K562 (cell line): ENCODE results near the gene WDR86. TPM values are rescaled to one million over a fixed set of nuclear protein-coding genes. Genes with fewer than 3 reads are reported as not detected.

Source experiments
- ATAC-seq: fragments of 200-7000 bp; cut with Tn5 transposase; 3 replicates; pipeline ENCODE4 v1.9.1; 2020; ENCODE audit warnings: moderate library complexity
- BruUV-seq: library from RNA; stranded (reverse); fragments of 400-500 nt; replicated peaks from 2 replicates; lab custom pipeline; 2021; lab: Mats Ljungman, UMichigan
- CTCF ChIA-PET: fragments of 300-600 bp; formaldehyde crosslinking; extraction: SDS; loops from one replicate; lab custom pipeline; 2021; ENCODE audit warnings: low intra/inter-chr PET ratio; lab: Yijun Ruan, JAX
- POLR2A ChIA-PET: fragments of 300-600, 350-650 bp; sonication (Branson Sonifier 250); formaldehyde crosslinking; extraction: SDS; loops from one replicate; lab custom pipeline; 2021; ENCODE audit warnings: antibody characterized with exemption, inconsistent platforms; lab: Yijun Ruan, JAX
- DNase-seq, 4 experiments: peaks; one replicate each; pipeline versions ENCODE4 v3.0.0 to v3.0.0-alpha.2; 2011 to 2018; ENCODE audit warnings: low spot score in 3 of 4, mixed read lengths in 3 of 4; ENCODE audit errors: extremely low read depth in 1 of 4
- FAIRE-seq: peaks from 2 replicates; lab custom pipeline; 2011; peaks lifted over from hg19 to GRCh38; lab: Jason Lieb, UNC
- H2AFZ ChIP-seq: 2 replicates; pipeline ENCODE4 v1.6.0; 2011; ENCODE audit warnings: low read depth, low read length, control low read depth, inconsistent platforms
- H3K27ac ChIP-seq: fragments of 200-600 bp; 3 replicates; pipeline ENCODE4 v1.8.0; 2011; ENCODE audit warnings: low read depth, mild to moderate bottlenecking, control low read depth, inconsistent platforms, low read length, moderate library complexity, mixed read lengths; ENCODE audit errors: extremely low read depth
- H3K27me3 ChIP-seq, 2 experiments: fragments of 300-600 bp in 1 of 2; 2 replicates in 1 of 2; 3 replicates in 1 of 2; pipeline versions ENCODE4 v1.6.0 to v1.8.0; 2011; ENCODE audit warnings: inconsistent platforms in 2 of 2, low read length in 2 of 2, mild to moderate bottlenecking in 1 of 2, mixed read lengths in 1 of 2, moderate library complexity in 1 of 2; ENCODE audit not compliant: control insufficient read depth in 2 of 2, insufficient read depth in 2 of 2
- H3K36me3 ChIP-seq: fragments of 300-600 bp; 3 replicates; pipeline ENCODE4 v1.8.0; 2011; ENCODE audit warnings: mild to moderate bottlenecking, low read length, inconsistent platforms; ENCODE audit not compliant: control insufficient read depth, insufficient read depth
- H3K4me1 ChIP-seq, 2 experiments: fragments of 200-600 bp in 1 of 2; replicated peaks in 1 of 2; 2 replicates in 1 of 2; 3 replicates in 1 of 2; pipeline versions ENCODE4 v1.5.1 to v1.8.0; 2011; ENCODE audit warnings: inconsistent platforms in 2 of 2, low read length in 2 of 2, mild to moderate bottlenecking in 1 of 2, mixed read lengths in 1 of 2, moderate library complexity in 1 of 2; ENCODE audit not compliant: control insufficient read depth in 2 of 2, insufficient read depth in 2 of 2
- H3K4me2 ChIP-seq: 2 replicates; pipeline ENCODE4 v1.6.1; 2011; ENCODE audit warnings: low read length, control low read depth, inconsistent platforms, mixed read lengths; ENCODE audit not compliant: insufficient read depth
- H3K4me3 ChIP-seq: fragments of 200-600 bp; sonication (generic), shearing (Covaris generic); 2 replicates; pipeline ENCODE4 v1.5.1; 2016; ENCODE audit warnings: control low read depth, inconsistent platforms
- H3K79me2 ChIP-seq: fragments of 200-600 bp; 3 replicates; pipeline ENCODE4 v1.8.0; 2011; ENCODE audit warnings: low read length, inconsistent platforms; ENCODE audit not compliant: control insufficient read depth, insufficient read depth
- H3K9ac ChIP-seq, 2 experiments: 2 replicates each; pipeline versions ENCODE4 v1.6.0 to v1.6.1; 2011; ENCODE audit warnings: low read depth in 2 of 2, low read length in 2 of 2, control low read depth in 1 of 2, inconsistent platforms in 1 of 2, mild to moderate bottlenecking in 1 of 2, mixed read lengths in 1 of 2; ENCODE audit not compliant: insufficient read depth in 1 of 2
- H3K9me1 ChIP-seq: one replicate; pipeline ENCODE4 v1.6.0; 2011; ENCODE audit warnings: inconsistent platforms, mild to moderate bottlenecking, low read length, moderate library complexity; ENCODE audit not compliant: control insufficient read depth, insufficient read depth
- H3K9me3 ChIP-seq: replicated peaks from 2 replicates; pipeline ENCODE4 v1.5.1; 2011; ENCODE audit warnings: low read depth, low read length, inconsistent platforms; ENCODE audit not compliant: control insufficient read depth, insufficient read depth
- H4K20me1 ChIP-seq: replicated peaks from 2 replicates; pipeline ENCODE4 v1.6.1; 2011; ENCODE audit warnings: low read length, inconsistent platforms, mixed read lengths; ENCODE audit not compliant: control insufficient read depth, insufficient read depth
- HMGN3 ChIP-seq: IDR thresholded peaks from 2 replicates; pipeline ENCODE4 v1.6.1; 2011; ENCODE audit warnings: borderline replicate concordance, low read depth, mild to moderate bottlenecking, mixed read lengths, low read length; ENCODE audit not compliant: insufficient read length; ENCODE audit errors: extremely low read depth
- MTA1 ChIP-seq: fragments of 450-650 bp; IDR thresholded peaks from 2 replicates; pipeline ENCODE4 v1.6.1; 2017; ENCODE audit warnings: borderline replicate concordance
- WGBS: fragments of 100-300 bp; shearing (Covaris generic); methylation state at CpG from one replicate; pipeline ENCODE4 v1.1.6; 2016; ENCODE audit warnings: low coverage, mixed read lengths; ENCODE audit not compliant: insufficient coverage; ENCODE audit errors: missing lambda C conversion rate; 5-methylcytosine and 5-hydroxymethylcytosine counted together
- in situ Hi-C: fragments of 300-500 bp; cut with MboI; formaldehyde crosslinking; loops from 4 replicates; pipeline ENCODE4 v1.15.0; 2018; ENCODE audit warnings: inconsistent platforms, mixed read lengths
- intact Hi-C: fragments of 100-400 bp; cut with micrococcal nuclease; formaldehyde crosslinking; loops from 2 replicates; pipeline ENCODE4 v1.14.2; 2022
- polyA plus RNA-seq, 8 experiments: library from polyadenylated mRNA; depleted of rRNA in 4 of 8; stranded (reverse) in 5 of 8; unstranded in 3 of 8; fragments of >200 nt; fragmentation: Nextera tagmentation in 2 of 8; fragmentation: Illumina TruSeq in 1 of 8; extraction: Ambion mirVana in 2 of 8; extraction: Trizol in 1 of 8; gene quantifications; 2 replicates each; pipeline versions ENCODE4 v1.2.1 to v1.2.3, GENCODE V29; 2011 to 2014; ENCODE audit warnings: inconsistent platforms in 1 of 8, missing spikeins in 1 of 8
- total RNA-seq, 7 experiments: library from RNA; depleted of rRNA in 6 of 7; stranded (reverse); fragments of >200 nt in 6 of 7; fragmentation: Illumina TruSeq in 2 of 7; extraction: Trizol in 2 of 7; gene quantifications; 2 replicates each; pipeline versions ENCODE4 v1.2.1 to v1.2.3, GENCODE V29; 2011 to 2021; ENCODE audit warnings: low replicate concordance in 1 of 7

WDR86 gene
- total and polyA plus RNA-seq, 9 of the 15 experiments (the other 6 are each of a cell fraction or from before 2014, with no cell fraction given), result 0.24 TPM; not detected in 8

GRCh38 chr7:151382079-151382885 is 27.6 kb downstream of the WDR86 start:
- Histone ChIP-seq H3K4me2 (no peak overlapping the region), H3K27me3 (peaks cover 12 to 53% of the 10 kb centered on the region in 2 experiments; a peak in 3 of 5 replicates), H3K9me3 (no peaks in the 10 kb centered on the region), H3K9me1 (no peaks in the 10 kb centered on the region), H3K9ac (no peak overlapping the region), H3K36me3 (peaks cover 5% of the 10 kb centered on the region; the same call in 1 of the 3 replicates), H2AFZ (no peak overlapping the region), H3K27ac (no peak overlapping the region), H3K79me2 (no peaks in the 10 kb centered on the region), H3K4me1 (peaks cover 0 to 61% of the 10 kb centered on the region in 2 experiments; a peak in 3 of 5 replicates), H3K4me3 (no peak overlapping the region), H4K20me1 (0 out of 2 replicates have a peak, but pooled peaks cover 5% of the 10 kb centered on the region)
- CTCF ChIA-PET, result no interaction called here
- BruUV-seq, result no TSS peak
- in situ Hi-C loops, result no loop called here
- POLR2A ChIA-PET, result interaction anchor here (0.6 kb wide), 1 partner anchor 416 kb away, joined by 3 read pairs; no protein-coding TSS in a partner anchor
- TF ChIP-seq HMGN3 (peak; percentile 10), MTA1 (no peak)
- intact Hi-C loops, result no loop called here
- no peak for ATAC-seq
- no peak for FAIRE-seq
- whole genome bisulfite sequencing, result 50% methylated on average over 37 of the region's 37 CpGs
- DNase-seq, result no peak
